OCI-LY1 (cell line): ENCODE data around the gene C1QTNF5.

Experiments used
- H2AFZ ChIP-seq: fragments of 200-600 bp; sonication (generic), shearing (Covaris generic); 2 replicates; pipeline ENCODE4 v1.6.0; 2014; ENCODE audit warnings: antibody characterized with exemption, mild to moderate bottlenecking, low read length
- H3F3A ChIP-seq: fragments of 200-600 bp; sonication (generic), shearing (Covaris generic); 2 replicates; pipeline ENCODE4 v1.6.0; 2014; ENCODE audit warnings: mild to moderate bottlenecking, antibody characterized with exemption, low read length, moderate library complexity; ENCODE audit not compliant: insufficient read depth
- H3K27ac ChIP-seq: fragments of 200-600 bp; sonication (generic); 2 replicates; pipeline ENCODE4 v1.5.1; 2014; ENCODE audit warnings: low read length, mixed run types, mild to moderate bottlenecking, low read depth; ENCODE audit not compliant: poor library complexity, severe bottlenecking
- H3K27me3 ChIP-seq: fragments of 200-600 bp; sonication (generic); 2 replicates; pipeline ENCODE4 v1.6.0; 2014; ENCODE audit warnings: antibody characterized with exemption, mild to moderate bottlenecking, low read length, moderate library complexity; ENCODE audit not compliant: insufficient read depth
- H3K36me3 ChIP-seq: fragments of 200-600 bp; sonication (generic); 2 replicates; pipeline ENCODE4 v1.6.1; 2014; ENCODE audit warnings: mild to moderate bottlenecking, antibody characterized with exemption, low read length, moderate library complexity, mixed read lengths; ENCODE audit not compliant: insufficient read depth
- H3K4me1 ChIP-seq: fragments of 200-600 bp; sonication (generic); 2 replicates; pipeline ENCODE4 v1.5.1; 2014; ENCODE audit warnings: mild to moderate bottlenecking, low read length, moderate library complexity; ENCODE audit not compliant: insufficient read depth, severe bottlenecking
- H3K4me2 ChIP-seq: fragments of 200-600 bp; sonication (generic), shearing (Covaris generic); 2 replicates; pipeline ENCODE4 v1.6.1; 2014; ENCODE audit warnings: low read length
- H3K4me3 ChIP-seq: fragments of 200-600 bp; sonication (generic); 2 replicates; pipeline ENCODE4 v1.5.1; 2014; ENCODE audit warnings: low read length, low read depth, mild to moderate bottlenecking, mixed read lengths; ENCODE audit not compliant: poor library complexity, severe bottlenecking
- H3K79me2 ChIP-seq: fragments of 200-600 bp; shearing (Covaris generic); 2 replicates; pipeline ENCODE4 v1.6.1; 2016; ENCODE audit warnings: mixed run types, low read length, mixed read lengths; ENCODE audit not compliant: insufficient read depth
- H3K9ac ChIP-seq: fragments of 200-600 bp; sonication (generic), shearing (Covaris generic); 2 replicates; pipeline ENCODE4 v1.6.1; 2014; ENCODE audit warnings: mild to moderate bottlenecking, low read length, mixed read lengths
- H3K9me2 ChIP-seq: fragments of 200-600 bp; sonication (generic), shearing (Covaris generic); 2 replicates; pipeline ENCODE4 v1.6.1; 2014; ENCODE audit warnings: low read depth, mild to moderate bottlenecking, low read length, mixed read lengths
- H3K9me3 ChIP-seq: fragments of 200-600 bp; shearing (Covaris generic); 2 replicates; pipeline ENCODE4 v1.6.1; 2014; ENCODE audit warnings: low read length, mixed read lengths
- H4K20me1 ChIP-seq: fragments of 200-600 bp; sonication (generic), shearing (Covaris generic); 2 replicates; pipeline ENCODE4 v1.6.0; 2016; ENCODE audit warnings: mild to moderate bottlenecking, low read length; ENCODE audit not compliant: insufficient read depth
- EZH2 ChIP-seq: fragments of 200-600 bp; sonication (generic), shearing (Covaris generic); IDR thresholded peaks from 2 replicates; pipeline ENCODE4 v1.8.0; 2017; ENCODE audit warnings: borderline replicate concordance, mixed run types, mild to moderate bottlenecking, antibody characterized with exemption, low read length, moderate library complexity, mixed read lengths
- TF ChIP-seq, protein P1 (sequence below): fragments of 200-600 bp; sonication (generic), shearing (Covaris generic); IDR thresholded peaks from 2 replicates; pipeline ENCODE4 v1.5.1; 2017; ENCODE audit warnings: mild to moderate bottlenecking, antibody characterized with exemption, low read length, moderate library complexity, mixed read lengths

The C1QTNF5 gene

DNA sequence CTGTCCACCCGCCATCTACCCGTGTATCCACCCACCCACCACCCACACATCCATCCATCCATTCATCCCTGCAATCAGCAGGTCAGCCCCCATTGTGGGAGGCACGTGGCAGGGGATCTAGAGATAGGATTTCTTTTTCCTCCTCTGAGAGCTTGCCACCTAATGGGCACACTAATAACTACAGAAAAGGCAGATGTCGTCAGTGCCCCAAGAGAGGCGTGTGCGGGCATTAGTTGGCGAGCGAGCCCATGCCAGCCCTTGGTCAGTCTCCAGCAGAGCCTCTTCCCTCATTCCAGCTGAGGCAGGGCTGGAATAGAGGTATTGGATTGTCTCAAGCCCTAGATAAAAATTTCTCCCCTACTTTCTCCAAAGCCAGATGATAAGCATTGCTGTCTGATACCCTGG lies 31.1 kb upstream of the C1QTNF5 start:
- Histone ChIP-seq H3K9me2 (no peaks in the 10 kb centered on the region), H3K9ac (no peak overlapping the region; the same call in 1 of the 2 replicates), H3K79me2 (no peaks in the 10 kb centered on the region), H3K27ac (peak overlapping the region; percentile 94), H4K20me1 (no peaks in the 10 kb centered on the region), H3K9me3 (no peaks in the 10 kb centered on the region), H3K4me2 (no peak overlapping the region), H2AFZ (no peak overlapping the region), H3F3A (no peaks in the 10 kb centered on the region), H3K4me1 (peaks cover 58% of the 10 kb centered on the region), H3K36me3 (no peaks in the 10 kb centered on the region), H3K27me3 (no peaks in the 10 kb centered on the region), H3K4me3 (no peak overlapping the region)
- TF ChIP-seq EZH2: no peak
- TF ChIP-seq, protein P1, sequence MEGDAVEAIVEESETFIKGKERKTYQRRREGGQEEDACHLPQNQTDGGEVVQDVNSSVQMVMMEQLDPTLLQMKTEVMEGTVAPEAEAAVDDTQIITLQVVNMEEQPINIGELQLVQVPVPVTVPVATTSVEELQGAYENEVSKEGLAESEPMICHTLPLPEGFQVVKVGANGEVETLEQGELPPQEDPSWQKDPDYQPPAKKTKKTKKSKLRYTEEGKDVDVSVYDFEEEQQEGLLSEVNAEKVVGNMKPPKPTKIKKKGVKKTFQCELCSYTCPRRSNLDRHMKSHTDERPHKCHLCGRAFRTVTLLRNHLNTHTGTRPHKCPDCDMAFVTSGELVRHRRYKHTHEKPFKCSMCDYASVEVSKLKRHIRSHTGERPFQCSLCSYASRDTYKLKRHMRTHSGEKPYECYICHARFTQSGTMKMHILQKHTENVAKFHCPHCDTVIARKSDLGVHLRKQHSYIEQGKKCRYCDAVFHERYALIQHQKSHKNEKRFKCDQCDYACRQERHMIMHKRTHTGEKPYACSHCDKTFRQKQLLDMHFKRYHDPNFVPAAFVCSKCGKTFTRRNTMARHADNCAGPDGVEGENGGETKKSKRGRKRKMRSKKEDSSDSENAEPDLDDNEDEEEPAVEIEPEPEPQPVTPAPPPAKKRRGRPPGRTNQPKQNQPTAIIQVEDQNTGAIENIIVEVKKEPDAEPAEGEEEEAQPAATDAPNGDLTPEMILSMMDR: peak; percentile 52; the same call in 1 of the 2 replicates

DNA sequence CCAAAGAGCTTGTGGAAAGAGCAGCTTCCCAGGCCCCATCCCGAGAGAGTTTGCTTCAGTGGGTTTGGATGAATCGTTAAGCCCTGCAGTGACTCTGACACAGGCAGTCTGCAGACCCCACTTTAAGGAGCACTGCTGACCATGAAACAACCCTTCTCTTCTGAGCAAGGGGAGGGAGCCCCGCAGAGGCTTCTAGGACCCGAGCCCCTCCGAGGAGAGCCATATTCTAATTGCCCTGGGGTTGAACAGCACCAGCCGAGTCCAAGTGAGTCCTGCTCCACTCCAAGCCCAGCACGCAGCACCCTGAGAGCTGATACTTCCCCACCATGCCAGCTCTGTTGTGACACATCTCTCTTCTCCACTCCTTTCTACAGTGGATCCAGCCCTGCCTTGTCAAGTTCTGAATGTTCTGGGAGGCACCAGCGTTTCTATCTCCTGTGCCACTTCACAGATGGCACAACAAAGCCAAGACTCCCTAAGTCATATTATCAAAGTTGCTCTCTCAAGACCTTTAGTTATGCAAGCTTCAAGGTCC lies 30.5 kb upstream of the C1QTNF5 start:
- Histone ChIP-seq H3K36me3 (no peaks in the 10 kb centered on the region), H3K9ac (no peak overlapping the region; the same call in 1 of the 2 replicates), H3K4me3 (no peak overlapping the region), H3K4me1 (peaks cover 64% of the 10 kb centered on the region), H3K27me3 (no peaks in the 10 kb centered on the region), H3K79me2 (no peaks in the 10 kb centered on the region), H3K4me2 (no peak overlapping the region), H3F3A (no peaks in the 10 kb centered on the region), H2AFZ (no peak overlapping the region), H3K27ac (peak overlapping the region; percentile 94), H4K20me1 (no peaks in the 10 kb centered on the region), H3K9me2 (no peaks in the 10 kb centered on the region), H3K9me3 (no peaks in the 10 kb centered on the region)
- TF ChIP-seq, protein P1: no peak
- TF ChIP-seq EZH2: no peak

DNA sequence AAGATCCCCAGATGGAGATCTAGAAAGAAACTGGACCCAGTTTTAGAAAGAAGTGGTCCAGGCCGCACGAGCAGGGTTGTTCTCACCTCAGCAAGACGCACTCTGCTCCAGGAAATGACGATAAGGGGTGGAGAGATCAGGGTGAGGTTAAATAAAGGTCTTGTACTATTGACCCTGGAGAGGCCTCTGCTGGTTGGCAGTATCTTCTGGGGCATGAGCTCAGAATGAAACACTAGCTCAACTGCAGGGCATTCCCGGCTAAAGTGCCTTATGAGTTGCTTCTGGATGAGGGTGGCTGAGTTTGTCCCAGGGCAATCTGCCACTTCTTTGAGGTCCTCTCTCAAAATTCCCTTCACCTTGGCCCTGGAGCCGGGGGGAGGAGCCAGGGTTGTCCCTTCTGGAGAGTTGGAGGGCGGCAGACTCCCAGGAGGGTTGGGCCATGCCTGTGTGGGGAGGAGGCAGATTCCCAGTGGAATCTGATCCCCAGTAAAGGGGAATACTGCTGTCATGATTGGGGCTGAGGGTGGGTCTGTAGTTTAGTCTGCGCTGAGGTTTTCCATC lies 29.9 kb upstream of the C1QTNF5 start:
- no peaks in the 10 kb centered on the region for H3K9me2 ChIP-seq
- H3K36me3 ChIP-seq: no peaks in the 10 kb centered on the region
- H3K27me3 ChIP-seq: no peaks in the 10 kb centered on the region
- H3K4me2 ChIP-seq: peak overlapping the region; percentile 45; the same call in 1 of the 2 replicates
- H3K27ac ChIP-seq: peak overlapping the region; percentile 94
- TF ChIP-seq, protein P1: peak; percentile 15; the same call in 1 of the 2 replicates
- no peak for TF ChIP-seq EZH2
- H4K20me1 ChIP-seq: no peaks in the 10 kb centered on the region
- H3K9ac ChIP-seq: peak overlapping the region; percentile 46; the same call in 1 of the 2 replicates
- H3K4me3 ChIP-seq: no peak overlapping the region
- no peaks in the 10 kb centered on the region for H3K9me3 ChIP-seq
- H3K4me1 ChIP-seq: peaks cover 68% of the 10 kb centered on the region
- H3K79me2 ChIP-seq: no peaks in the 10 kb centered on the region
- no peak overlapping the region for H2AFZ ChIP-seq
- no peaks in the 10 kb centered on the region for H3F3A ChIP-seq
